Stimulated activated CD8-positive, alpha-beta memory T cell treated with anti-CD3 and anti-CD28 coated beads, Interleukin-2, amount 100 ng/mL, for 48 hours (primary cell): ENCODE data around the gene PTPRN2.
"Not testable (repeated sequence)": the region's sequence is repeated elsewhere in the genome, so short reads cannot be mapped to it uniquely, and the experiment has no call there.

Experiments
- DNase-seq, 2 donors: peaks; one replicate each; pipeline ENCODE4 v3.0.0-alpha.2; 2020; ENCODE audit warnings: low read depth in 2 of 2

PTPRN2 gene

DNA sequence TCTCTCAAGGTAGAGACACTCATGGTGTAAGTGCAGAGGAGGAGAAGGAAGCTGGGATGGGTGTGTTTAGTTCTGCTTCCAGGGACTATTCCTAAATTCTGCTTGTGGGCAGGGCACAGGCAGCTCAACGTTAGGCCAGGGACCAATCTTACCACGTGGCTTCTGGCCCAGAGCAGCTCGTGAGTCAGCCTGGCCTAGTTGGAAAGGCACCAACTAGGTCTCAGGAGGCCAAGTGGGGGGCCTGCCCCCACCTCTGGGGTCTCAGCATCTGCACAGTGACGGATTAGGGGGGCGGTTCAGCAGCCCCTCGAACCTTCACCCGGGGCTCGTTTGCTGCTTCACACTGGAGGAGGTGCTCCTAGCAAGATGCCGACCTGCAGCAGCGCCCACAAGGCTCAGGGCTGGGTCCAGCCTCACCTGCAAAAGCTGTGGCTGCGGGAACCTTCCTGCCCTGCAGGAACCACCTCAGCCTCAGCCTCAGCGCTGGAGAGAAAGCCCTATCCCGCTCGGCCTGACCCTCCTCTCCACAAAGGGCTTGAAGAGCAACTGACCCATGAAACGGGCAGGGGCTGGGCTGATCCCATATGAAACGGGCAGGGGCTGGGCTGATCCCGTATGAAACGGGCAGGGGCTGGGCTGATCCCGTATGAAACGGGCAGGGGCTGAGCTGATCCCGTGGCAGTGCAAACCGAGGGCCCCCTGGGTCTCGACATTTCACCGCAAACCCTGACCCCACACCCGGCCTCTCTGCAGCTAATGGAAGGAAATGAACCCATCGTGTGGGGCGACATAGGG, 803.4 kb downstream of the PTPRN2 start:
- no peak for DNase-seq

DNA sequence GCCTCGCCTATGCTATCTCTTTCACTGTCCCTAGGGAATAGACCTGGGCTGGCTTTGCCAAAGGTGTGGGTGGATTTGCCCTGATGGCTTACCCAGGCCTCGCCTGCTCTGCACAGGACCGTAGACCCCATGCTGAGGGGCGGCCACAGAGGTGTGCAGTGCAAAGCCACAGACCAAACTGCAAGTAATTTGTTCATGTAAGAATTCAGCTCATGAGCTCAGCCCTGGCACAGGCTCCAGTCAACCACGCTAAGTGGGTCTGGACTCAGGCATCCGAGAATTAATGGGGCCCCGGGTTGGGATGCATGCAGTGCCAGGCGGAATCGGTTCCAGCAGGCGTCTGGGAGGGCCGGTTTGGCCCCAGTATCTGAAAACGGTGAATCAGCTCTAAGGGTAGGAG, 805.6 kb downstream of the PTPRN2 start:
- DNase-seq = no peak

DNA sequence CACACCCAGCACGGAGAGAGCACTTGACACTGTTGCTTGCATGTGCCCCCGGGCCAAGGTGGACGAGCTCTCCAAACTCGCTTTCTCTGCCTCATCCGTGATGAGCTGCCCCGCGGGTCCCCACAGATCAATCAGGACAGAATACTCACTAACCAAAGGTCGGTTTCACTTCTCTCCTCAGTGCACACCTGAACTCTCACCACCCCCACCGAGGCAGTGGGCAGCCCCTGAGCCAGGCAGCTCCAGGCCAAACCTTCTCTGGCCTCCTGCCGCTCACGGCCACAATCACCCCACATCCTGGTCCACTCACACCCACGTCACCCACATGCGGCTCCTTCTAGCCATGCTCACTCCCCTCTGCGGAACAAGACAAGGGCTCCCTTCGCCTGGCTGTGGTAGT, 806.9 kb downstream of the PTPRN2 start:
- DNase-seq = no peak

DNA sequence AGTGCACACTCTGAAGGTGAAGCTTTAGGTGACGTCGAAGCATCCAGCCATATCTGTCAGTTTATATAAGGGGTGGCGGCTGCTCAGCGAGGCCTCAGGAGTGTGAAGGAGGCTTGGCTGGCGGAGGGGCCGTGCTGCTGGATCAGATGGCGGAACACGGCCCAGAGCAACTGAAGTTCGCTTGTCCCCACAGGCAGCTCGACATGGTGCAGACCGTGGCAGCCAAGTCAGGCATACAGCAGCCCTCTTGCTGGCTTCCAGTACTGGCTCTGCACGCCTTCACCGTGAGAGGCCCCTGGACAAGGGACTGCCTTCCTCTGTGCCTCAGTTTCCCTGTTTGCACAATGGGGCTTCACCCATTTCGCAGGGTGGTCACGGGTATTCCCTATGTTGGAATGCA, 807.3 kb downstream of the PTPRN2 start:
- DNase-seq = no peak

DNA sequence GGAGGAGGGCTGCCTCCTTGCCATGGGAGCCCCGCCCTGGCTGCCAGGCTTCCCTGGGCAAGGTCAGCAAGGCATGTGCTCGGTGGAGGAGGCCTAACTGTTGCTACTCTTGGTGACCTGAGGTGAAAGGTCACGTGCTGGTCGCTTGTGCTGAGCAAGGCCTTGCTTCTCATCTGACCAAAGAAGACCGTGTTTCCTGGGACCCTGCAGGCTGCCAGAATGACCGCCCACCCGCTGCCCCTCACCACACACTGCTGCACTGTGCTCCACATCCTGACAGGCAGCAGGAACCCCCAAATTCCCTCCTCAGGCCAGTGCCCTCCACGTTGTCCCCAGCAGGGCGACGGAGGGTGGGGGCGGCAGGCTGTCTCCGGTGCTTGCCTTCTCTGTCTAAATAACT, 808.4 kb downstream of the PTPRN2 start:
- no peak for DNase-seq

DNA sequence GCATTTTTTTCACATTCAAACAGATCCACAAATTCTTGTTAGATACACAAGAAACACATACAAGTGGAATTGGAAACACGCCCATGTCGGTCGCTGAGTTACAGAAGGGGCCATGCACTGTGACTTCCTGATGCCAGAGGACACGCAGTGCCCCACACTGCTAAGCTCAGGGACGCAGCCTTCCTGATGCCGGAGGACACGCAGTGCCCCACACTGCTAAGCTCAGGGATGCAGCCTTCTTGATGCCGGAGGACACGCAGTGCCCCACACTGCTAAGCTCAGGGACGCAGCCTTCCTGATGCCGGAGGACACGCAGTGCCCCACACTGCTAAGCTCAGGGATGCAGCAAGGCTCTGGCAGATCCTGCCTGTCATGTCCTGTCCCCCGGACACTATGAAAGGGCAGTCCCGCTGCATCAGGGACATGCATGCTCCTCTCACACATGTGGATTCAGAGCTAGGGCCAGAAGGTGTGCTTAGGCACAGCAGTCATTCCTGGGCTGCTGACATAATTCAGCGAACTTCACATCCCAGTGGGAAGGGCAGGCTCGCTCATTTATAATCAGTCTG, 810.3 kb downstream of the PTPRN2 start:
- DNase-seq = not testable (repeated sequence)

DNA sequence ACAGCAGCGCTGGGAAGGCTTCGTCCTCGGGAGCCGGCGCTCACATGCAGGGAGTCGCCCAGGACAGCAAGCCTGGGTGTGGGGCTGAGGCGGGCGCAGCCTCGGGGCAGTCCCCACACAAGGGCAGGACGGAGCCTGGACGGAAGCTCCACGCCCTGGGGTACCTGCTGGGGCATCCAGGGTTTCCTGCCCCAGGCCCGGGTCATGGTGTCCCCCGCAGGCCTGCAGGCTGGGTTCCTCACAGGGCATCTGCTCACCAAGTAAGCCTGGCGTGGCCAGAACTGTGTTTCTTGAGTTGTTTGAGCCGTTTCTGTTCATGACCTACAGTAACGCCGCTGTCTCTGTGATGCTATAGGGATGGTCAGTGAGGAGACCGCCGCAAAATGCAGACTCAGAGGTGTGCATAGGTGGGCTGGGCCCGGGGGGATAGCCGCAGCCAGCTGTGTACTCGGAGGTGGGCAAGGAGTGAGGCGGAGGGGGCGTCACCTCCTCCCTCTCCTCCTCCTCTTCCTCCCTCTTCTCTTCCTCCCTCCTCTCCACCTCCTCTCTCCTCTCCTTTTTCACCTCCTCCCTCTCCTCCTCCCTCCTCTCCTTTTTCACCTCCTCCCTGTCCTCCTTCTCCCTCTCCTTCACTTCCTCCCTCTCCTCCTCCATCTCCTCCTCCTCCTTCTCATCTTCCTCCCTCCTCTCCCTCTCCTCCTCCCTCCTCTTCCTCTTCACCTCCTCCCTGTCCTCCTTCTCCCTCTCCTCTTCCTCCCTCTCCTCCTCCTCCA, 811.9 kb downstream of the PTPRN2 start:
- DNase-seq = no peak

DNA sequence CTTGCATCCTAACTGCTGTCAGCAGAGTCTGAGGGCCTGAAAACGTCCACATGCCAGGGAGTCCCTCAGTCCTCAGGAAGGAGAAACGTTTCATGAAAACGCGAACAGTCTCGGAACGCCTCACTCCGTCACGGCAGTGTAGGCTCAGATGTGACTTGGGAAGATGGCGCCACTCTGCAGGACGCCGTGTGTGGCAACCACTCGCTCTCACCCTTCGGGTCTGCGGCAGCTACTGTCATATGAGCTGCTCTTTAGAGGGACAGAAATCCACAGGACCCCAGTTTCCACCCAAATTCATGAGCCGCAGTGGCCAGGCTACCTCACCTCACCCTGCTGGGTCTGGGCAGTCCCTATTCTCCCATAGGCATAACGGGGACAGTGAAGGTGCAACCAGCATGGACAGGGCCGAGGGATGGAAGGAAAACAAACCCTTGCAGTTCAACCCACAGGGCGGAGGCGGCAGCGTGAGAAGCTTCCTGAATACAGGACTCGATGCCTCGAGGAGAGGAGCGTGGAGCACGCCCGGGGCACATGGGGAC, 812.5 kb downstream of the PTPRN2 start:
- no peak for DNase-seq

DNA sequence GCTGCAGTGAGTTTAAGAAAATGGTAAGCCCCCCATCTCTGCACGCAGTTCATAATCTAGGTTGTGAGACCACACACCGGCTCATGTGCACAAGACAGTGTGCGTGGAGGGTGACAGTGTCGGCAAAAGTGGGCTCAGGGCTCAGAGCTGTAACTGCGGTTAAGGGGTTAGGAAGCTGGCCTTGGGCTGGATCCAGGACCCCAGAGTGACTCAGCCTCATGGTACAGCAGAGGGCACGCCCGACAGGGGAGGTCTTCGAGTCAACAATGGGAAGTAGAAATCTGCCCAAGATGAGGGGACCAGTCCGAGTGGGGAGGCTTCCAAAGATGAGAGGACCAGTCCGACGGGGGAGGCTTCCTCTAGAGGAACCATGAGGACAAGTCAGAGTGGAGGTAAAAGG, 813.1 kb downstream of the PTPRN2 start:
- no peak for DNase-seq

DNA sequence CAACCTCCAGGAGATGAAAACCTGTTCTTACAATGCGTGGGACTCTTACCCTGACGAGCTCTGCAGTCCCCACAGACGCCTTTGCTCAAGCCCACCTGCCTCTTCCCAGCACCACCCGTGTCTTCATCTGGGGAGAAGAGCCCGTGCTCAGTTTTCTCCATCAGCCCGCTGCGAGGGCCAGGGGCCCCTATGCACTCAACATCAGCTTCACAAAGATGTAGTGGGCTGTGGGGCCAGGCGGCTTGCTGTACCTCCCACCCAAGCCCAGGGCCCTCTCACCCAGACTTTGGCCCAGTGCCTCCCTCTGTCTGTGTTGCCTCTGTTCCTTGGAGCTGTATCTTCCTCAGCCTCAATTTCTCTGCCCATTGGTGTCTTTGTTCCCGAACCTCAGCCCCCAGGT, 814.3 kb downstream of the PTPRN2 start:
- DNase-seq = no peak

DNA sequence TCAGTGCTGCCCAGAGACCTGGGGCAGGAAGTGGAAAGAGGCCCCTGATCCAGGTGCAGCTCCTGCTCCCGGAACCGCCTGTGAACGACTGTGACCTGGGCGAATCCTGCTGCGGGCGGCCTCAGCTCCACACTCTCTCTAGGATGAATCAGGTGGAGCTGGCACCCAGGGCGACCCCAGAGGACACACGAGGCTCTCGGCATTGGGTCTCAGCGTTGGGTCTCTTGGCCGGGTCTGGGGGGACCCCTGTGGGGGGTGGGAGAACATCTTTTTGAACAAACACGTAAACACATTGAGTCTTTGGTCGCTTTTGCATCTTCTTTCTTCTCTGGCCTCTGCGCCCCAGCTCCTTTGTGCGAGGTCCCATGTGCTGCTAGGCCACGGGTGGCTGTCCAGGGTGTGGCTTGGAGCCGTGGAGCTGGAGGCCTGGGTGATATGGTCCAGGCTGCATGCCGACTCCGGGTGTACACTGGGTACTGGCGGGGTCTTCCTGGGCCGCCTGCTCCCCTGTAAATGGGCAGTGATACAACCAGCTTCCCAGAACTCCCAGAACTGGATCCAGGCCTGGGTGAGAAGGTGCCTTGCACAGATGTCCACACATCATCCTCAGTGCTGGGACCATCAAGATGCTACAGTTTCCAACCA, 815.0 kb downstream of the PTPRN2 start:
- no peak for DNase-seq

DNA sequence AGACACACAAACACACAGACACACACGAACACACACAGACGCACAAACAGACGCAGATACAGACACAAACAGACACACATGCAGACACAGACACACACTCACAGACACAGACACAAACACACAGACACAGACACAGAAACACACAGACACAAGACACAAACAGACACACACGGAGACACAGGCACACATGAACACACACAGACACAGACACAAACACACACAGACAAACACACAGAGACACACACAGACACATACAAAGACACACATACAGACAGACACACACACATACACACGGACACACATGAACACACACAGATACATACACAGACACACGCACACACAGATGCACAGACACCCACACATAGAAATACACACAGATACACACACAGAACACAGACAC, 815.9 kb downstream of the PTPRN2 start:
- no peak for DNase-seq

DNA sequence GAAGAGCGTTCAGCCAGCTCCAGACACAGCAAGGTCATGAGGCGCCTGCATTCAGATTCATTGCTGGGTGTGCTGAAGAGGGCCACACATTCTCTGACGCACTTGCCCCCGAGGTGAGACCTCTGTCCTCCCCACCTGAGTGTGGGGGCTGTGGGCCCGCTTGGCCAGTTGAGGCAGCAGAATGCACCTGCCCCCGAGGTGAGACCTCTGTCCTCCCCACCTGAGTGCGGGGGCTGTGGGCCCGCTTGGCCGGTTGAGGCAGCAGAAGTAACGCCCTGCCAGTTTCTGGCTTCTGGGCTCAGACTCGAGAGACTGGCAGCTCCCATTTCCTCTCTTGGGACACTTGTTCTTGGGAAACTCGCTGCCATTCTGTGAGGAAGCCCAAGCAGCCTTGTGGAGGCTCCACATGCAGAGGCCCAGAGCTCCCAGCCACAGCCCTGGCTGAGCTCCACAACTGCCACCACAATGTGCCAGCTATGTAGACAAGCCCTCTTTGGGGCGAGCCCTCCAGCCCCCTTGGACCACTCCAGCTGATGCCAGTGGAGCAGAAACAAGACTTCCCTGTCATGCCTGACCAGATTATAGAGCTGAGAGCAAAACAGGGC, 816.8 kb downstream of the PTPRN2 start:
- DNase-seq = no peak

DNA sequence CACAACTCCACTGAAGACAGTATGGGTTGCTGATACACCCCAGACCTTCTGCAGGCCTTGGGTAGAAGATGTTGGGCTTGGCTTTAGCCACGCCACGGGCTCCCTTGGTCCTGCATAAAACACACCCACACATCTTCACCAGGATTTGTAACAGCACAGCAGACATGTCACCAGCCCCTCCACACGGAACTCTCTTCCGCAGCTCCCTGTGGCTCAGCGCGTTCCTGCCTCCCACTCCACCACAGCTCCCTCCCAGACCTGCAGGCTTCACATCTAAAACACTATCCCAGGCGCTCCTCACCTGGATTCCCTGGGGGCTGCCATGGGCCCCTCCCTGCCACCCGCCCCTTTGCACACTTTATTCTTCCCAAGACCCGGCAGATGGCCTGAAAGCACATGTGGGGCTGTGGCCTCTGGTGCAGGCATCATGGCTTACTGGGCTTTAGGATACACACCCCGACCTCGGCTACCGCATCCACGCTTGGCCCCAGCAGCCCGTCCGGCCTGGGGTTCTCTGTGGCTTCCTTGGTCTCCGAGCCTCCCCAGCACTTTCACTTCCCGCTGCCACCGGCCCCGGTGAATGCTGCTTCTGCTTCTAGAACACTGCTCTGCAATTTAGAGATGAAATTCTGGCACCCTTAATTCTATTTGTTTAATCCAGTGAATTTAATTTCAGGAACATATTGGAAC, 818.0 kb downstream of the PTPRN2 start:
- DNase-seq = no peak

DNA sequence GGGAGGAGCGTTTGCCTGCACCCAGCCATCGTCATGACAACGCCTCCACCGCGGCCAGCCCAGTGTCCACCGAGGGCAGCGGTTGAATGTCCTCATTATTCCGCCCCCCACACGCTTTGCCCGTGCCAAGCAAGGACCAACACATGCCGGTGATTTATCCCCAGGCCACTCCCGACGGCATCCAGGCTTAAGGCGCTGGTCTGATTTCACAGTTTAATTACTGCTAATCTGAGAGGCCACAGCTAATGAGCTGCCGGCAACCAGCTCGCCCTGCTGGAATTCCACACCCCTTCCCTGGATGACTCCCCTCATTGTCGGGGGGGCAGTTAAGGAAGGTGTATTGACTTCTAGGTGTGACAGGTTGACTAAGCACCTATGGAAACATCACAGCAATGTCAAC, 818.5 kb downstream of the PTPRN2 start:
- DNase-seq = no peak

DNA sequence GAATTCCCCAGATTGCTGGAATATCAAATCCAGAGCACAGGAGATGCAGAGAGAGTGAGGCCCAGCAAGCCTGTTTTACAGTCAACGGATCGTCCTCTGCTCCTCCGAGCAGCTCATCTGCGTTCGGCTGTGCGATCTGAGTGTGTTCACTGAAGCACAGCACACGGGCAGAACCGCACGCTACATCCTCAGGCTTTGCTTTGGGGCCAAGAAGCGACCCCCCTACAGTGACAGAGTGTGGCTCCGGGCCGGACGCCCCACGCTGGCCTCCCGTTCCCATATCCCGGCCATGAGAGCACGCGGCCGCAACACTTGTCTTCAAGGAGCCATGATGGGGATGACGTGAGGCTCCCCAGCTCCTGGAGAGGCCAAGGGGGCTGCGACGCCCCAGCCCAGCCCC, 819.4 kb downstream of the PTPRN2 start:
- DNase-seq = no peak

DNA sequence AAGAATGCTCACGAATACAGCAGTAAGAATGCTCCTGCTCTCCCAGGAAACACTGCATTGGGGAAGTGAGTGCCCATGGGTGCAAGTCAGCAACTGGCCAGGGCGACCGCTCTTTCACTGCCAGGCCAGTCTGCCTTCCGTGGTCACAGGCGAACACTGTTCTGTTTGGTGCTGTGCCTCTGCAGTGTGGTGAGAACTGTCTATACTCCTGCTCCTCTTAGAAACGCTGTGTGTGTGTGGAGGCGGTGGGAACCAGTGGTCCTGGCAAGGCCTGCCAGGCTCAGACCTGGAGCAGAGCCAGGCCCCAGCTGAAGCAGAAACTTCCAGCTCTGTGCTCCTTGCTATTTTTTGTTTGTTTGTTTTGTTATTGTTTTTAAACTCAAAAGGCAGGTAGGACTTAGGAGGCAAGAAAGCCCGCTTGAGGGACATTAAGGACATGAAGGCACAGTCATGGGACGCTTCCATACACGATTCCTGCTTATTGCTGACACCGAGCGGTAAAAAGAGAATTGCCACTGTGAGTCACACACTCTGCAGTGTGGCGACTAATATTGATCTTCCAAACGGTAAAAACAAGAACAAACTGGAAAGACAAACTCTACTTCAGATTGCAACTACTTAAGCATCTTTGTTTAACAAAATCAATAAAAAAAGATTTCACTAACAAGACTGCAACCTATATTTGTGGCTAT, 820.0 kb downstream of the PTPRN2 start:
- DNase-seq = no peak

DNA sequence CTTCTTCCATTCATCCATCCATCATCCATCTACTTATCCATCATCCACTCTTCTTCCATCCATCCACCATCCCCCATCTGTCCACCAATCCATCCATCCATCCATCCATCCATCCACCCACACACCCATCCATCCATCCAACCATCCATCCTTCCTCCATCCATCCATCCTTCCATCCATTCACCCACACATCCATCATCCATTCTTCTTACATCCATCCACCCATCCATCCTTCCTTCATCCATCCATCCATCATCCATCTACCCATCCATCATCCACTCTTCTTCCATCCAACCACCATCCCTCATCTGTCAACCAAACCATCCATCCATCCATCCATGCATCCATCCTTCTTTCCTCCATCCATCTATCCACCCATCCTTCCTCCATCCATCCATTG, 821.5 kb downstream of the PTPRN2 start:
- DNase-seq = no peak

DNA sequence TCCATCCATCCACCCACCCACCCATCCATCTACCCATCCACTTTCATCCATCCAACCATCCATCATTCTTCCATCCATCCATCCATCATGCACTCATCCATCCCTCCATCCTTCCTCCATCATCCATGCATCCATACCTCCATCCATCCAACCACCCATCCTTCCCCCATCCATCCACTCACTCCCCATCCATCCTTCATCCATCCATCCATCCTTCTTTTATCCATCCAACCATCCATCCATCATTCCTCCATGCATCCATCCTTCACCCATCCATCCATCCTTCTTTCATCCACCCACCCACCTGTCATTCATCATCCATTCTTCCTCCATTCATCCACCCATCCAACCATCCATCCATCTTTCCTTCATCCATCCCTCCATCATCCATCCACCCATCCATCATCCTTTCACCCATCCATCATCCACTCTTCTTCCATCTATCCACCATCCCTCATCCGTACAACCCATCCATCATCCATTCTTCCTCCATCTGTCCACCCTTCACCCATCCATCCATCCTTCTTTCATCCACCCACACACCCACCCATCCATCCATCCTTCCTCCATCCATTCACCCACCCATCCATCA, 822.6 kb downstream of the PTPRN2 start:
- DNase-seq = no peak

DNA sequence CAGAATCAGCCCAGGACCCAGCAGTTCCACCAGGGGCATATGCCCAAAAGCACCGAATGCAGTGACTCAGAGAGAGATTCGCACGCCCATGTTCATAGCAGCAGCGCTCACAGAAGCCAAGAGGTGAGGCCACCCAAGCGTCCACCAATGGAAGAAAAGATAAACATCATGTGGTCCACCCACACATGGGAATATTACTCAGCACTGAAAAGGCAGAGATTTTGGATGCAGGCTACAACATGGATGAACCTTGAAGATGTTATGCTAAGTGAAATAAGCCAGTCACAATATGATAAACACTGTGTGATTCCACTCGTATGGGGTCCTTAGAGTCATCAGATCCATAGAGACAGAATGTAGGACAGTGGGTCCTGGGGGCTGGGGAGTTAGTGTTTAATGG, 823.4 kb downstream of the PTPRN2 start:
- DNase-seq = no peak
